HCEC 1CT (cell line): ENCODE measurements around the gene BCAN.
A peak's percentile ranks its signal among the peaks of the same experiment; 100 is the strongest.

ENCODE experiments used
- DNase-seq: peaks from one replicate; pipeline ENCODE4 v3.0.0-alpha.2; 2017

BCAN gene

DNA sequence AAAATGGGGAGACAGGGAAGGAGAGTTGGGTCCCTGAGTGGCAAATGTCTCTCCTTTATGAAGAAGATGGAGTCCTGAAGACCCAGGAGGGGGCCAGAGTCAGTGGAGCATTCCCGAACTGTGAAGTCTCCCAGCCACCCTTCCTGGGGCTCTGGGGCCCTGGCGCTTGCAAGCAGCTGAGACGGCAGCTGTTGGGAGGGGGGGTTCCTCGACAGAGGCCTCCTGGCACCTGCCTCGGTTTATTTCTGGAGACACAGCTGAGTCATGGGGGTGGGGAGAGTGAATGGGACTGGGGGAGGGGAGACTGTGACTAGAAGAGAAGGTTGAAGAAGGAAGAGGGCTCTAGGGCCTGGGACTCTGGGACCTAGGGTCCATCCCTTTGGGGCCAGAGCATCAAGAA lies 21.3 kb downstream of the BCAN start:
- DNase-seq: peak; percentile 28

DNA sequence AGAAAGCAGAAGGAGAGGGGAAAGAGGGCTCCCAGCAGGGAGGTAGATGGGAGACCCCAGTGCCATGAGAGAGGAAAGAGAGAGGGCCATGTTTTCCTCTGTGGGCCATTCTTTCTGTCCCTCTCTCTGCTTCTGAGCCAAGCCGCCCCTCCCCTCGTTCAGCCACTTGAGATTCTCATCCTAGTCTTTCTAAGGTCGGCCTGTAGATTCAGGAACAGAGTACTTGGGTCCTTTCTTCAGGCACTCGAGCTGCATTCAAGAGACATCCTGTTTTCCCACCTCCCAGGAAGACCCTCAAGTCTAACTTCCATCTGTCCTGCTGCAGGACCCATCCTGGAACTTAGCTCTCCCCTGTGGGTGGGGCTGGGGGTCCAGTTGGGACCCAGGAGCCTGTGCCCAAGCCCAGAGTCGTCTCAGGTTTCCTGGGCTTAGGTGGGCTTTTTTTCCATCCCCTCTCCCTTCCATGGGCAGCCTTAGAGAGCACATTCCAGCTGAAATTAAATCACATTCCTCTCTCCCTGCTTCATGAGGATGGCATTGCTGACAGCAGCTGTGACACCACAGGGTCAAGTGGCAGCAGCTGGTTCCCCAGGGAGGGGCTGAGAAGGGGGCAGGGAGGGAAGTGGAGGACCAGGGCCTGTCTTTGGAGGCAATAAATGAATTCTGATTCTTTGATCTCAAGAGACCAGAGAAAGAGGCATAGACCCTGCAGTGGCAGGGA lies 22.3 kb downstream of the BCAN start:
- DNase-seq: peak; percentile 55

DNA sequence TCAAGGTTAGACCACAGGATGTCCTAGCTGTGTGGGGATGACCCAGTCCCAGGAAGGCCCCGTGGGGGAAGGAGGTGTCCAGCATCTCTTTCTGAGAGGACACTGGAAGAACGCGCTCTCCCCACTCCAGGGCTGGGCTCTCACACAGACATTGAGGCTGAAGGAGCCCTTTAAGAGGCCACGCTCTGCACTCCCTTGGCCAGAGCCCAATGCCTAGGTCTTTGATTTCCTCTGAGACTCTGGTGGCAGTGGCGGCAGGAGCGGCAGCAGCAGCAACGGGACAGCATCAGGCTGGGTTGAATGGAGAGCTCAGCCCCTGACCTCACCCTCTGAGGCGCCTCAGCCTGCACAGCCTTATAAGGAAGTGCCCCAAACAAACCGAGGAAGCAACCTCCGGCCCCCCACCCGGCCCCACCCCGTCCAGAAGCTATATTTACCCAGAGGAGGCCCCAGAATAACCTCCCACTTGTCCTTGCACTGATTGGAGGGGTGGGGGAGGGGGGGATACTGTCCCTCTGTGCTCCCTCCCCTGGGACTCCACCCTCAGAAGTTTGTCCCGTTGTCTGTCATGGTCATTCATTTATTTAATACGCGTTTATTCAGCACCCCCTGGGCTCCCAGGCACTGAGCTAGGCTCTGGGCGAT lies 23.0 kb downstream of the BCAN start:
- DNase-seq: peak; percentile 45

DNA sequence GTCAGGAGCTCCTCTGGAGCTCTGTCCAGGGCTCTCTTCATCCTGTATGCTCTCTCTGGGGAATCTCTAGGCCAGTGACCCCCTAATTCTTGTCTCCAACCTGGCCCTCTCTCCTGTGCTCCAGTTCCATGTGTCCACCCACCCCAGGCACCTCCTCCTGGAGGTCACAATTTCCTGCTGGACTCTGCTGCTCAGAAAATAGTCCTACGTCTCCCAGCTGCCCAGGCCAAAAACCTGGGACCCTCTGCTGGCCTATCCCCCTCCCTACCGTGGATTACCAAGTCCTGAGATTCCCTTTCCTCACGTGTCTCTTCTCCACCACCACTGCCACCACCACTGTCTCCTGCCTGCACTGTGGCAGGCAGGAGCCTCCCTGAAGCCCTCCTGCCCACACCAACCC lies 23.6 kb downstream of the BCAN start:
- no peak for DNase-seq

DNA sequence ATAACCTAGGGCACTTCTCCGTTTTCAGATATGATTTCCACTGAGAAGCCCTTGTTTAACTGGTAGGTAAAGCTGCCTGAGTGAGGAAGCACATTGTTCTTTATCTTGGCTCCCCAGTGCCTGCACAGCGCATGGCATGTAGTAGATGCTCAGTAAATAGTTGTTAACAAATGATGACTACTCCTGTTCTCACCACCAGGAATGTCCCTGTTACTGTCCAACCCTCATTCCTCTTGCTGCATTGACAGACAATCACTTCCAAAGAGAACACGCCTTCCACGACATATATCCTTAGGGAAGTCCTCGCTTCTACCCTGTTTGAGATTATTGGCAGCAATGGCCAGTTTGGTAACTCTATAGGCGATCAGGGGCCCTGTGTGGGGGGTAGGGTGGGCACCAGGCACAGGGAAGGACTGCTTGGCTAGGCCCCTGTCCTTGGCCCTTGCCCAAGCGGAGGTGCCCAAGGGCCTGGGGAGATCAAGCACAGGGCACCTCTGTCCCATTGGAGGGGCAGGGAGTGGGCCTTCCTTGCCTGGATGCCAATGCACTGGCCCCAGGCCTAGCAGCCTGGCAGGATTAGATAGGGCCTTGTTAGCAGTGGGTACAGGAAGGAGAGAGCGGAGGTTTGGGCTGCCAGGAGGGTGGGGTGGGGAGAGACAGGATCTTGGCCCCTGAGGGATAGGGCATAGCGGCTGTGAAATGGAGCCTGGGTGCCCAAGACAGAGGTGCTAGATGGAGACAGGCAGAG lies 25.1 kb downstream of the BCAN start:
- no peak for DNase-seq

DNA sequence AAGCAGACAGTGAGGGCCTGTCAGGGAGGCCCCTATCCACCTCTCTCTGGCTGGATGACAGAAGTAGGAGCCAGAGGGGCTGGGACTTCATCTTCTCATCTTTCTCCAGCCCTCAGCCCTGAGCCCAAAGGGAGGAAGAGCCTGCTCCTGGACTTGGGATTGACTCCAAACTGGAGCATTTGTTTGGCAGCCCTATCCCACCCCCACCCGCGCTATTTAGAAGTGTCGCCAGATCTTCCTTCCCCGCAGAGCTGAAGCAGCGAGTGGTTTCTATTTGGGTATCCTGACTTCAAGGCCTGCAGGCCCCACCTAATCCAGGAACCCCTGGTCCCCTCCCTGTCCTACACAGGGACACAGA lies 25.7 kb downstream of the BCAN start:
- DNase-seq: no peak

DNA sequence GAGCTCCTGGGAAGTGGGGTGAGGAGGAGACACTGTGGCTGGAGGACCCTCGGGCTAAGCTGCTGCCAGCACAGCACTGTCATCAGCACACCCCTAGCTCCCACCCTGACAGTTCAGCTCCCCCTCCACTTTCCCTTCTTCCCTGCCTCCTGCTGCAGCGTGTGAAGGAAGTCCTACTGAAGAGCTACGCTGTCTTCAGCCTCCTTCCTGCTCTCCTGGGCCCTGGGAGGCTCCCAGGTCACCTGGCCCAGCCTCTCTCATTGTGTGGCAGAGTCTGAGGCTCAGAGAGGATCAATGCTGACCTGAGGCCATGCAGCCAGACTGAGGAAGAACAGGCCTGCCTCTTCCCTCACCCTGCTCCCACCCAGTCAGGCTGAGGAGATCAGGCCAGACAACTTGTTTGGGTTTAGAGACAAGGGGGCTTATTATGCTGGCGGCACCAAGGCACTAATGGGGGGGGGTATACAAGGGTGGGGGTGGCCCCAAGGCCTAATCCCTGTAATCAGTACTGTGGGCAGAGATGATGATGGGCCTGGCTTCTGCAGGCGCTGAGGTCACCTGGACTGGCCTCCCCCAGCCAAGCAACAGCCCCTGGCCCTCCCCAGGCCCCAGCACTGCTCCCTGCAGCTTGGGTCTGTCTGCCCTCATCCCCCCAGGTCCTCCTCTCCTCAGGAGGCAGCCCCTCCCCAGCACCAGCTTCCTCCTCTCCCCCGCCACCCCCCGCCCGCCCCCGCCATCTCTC lies 26.2 kb downstream of the BCAN start:
- no peak for DNase-seq

DNA sequence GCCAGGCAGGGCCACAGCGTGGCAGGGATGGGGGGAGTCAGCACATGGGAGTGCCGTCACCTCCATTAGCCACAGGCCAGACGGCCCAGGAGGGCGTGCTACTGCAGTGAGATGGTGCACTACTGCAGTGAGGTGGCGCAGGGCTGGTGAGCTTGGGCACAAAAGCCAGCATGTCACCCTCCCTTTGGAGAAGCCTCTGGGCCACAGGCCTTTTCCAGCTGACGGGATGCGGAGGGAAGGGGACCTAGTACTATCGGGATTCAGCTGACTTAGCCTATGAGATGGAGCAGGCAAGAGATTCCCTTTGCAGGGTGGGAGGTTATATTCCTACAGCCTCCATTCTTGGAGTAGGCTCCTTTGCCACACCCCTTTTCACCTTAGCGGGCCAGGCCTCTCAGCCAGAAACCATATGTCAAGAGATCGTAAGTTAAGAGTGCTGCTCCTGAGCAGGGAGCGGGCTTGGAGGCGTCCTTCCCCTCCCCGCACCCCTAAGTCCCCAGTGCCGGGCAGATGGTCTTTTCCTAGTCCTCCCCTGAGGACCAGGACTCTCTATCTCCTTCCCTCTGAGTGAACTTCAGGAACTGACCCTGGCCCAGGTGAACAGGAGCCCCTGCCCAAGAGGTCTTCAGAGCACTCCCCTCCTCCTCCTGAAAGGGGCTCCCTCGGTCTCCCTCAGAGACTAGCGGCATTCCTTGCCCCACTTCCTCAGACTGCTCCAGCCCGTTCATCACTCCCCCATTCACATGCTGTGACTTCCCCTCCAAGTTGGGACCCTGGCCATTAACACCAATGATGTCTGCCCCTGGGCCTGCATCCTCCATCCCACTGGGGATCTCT lies 27.1 kb downstream of the BCAN start:
- no peak for DNase-seq

DNA sequence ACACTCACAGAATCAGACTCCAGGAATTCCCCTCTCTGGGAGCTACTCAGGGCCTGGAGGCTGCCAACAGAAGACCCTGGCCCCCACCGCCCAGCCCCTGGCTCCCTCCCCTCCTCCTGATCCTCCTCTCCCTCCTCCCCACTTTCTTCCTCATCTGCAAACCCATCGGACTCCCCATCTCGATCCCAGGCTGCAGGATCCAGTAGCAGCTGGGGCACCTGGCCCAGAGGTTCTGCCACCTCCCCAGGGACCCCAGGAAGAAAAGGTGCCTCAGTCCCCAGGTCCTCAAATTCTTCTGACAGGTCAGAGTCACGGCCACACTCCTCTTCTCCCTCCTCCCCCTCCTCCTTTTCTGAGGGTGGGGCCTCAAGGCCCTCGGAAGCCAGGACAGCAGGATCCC lies 27.9 kb downstream of the BCAN start:
- no peak for DNase-seq

DNA sequence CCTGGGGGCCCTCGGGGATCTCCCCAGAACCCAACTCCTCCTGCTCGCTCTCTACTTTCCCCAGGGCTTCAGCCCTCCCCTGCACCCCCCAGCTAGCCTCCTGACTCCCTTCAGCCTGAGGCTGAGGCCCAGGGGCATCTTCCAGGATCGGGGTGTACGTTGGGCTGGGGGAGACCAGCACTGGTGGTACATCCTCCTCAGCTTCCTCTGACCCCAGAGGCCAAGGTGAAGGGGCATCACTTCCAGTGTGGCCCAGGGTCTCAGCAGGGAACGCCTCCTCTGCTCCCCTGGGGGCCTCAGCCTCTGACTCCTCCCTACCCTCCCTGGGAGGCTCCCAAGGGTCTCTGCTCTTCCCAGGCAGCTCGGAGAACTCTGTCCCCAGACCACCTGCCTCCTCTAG lies 28.4 kb downstream of the BCAN start:
- DNase-seq: no peak

DNA sequence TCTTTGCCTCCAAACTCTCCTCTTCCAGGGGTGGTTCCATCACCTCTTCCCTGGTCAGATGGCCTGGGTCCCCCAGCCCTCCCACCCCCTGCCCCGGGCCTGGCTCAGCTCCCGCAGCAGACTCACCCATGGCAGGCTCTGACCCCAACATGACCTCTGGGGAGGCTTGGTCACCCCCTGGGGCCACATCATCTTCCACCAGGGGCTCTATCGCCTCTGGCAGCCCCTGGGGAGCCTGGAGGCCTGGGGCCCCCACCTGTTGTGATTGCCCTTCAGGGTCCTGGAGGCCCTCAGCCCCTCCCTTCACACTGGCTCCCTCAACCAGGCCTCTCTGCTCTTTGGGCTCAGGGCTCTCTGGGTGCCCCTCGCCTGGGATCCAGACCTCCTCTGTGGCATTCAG lies 28.9 kb downstream of the BCAN start:
- DNase-seq: no peak

DNA sequence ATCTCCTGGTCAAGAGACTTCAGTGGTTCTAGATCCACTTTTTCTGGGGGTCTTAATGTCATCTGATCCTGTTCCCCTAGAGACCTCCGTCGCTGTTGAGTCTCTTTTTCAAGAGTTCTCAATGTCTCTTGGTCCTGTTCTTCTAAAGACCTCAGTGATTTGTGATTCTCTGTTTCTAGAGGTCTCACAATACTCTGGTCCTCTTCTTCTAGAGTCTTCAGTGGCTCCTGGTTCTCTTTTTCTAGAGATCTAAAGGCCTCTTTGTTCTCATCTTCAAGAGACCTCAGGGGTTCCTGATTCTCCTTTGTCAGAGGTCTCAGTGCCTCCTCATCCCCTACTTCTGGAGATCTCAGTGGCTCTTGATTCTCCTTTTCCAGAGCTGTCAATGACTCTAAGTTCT lies 29.9 kb downstream of the BCAN start:
- no peak for DNase-seq

DNA sequence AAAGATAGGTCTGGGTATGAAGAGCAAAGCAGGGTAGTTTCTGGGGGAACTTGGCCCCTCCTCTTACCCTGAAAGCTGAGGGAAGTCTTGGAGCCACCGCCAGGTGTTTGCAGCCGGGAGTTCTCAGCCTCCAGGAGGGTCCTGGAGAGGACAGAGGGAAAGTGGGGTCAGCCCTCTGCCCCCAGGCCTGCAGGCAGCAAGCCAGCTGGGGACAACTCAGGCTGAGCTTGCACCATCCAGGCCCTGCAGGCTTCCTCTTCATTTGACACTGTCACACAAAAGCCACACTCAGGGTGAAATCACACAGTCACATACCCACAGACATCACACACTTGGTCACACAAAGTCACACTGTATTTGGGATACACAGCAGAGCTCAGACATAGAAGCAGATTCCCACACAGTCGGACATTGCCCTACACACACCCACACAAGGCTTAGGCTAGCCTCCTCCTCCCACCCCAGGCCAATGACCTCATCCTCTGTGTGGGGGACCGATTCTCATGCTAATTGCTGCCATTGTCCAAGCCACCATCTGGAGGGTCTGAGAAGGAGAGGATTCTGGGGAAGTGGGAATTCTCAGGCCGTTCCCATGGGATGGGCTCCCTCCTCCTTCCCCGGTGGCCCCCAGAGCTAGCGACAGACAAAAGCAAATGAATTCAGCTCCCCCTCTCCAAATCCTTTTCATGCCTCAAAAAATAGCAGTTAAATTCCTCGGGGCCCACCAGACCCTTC lies 31.6 kb downstream of the BCAN start:
- DNase-seq: no peak

DNA sequence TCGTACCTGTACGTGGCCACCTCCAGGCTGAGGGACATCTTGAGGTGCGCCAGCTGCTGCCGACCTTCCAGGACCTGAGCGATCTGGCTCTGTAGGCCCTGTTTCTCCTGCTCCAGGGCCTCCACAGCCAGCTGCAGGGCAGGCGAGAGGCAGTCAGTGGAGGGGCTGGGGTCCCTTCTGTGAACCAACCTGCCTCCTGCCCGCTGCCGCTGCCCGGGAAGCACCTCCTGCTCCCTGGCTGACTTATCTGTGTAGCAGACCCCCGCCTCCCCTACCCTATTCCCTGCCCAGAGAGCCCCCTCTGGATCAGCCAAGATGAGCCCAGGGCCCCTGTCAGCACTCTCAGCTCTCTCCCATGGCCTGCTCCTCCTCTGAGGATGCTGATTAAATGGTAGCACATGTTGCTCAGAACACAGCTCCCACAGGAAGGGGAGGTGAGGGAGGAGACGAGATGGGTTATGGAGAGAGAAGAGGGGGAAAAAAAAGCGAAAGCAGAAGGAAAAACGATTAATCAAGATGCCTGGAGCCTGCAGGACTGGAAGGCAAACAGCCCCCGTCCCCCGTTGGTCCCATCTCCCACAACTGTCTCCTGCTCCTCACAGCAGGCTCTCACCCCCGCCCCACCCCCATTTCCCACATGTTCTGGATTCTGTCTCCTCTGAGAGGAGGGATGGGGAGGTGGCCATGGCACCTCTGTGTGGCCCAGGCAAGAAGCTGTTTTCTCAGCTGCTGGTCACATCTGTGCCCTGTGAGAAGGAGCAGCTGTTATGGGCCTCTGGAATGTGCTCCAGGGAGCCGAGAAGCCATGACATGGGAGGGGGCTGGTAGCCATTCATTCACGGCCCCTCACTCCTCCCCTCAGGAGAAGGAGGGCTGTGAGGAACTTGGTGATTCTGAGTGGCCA lies 33.5 kb downstream of the BCAN start:
- no peak for DNase-seq

DNA sequence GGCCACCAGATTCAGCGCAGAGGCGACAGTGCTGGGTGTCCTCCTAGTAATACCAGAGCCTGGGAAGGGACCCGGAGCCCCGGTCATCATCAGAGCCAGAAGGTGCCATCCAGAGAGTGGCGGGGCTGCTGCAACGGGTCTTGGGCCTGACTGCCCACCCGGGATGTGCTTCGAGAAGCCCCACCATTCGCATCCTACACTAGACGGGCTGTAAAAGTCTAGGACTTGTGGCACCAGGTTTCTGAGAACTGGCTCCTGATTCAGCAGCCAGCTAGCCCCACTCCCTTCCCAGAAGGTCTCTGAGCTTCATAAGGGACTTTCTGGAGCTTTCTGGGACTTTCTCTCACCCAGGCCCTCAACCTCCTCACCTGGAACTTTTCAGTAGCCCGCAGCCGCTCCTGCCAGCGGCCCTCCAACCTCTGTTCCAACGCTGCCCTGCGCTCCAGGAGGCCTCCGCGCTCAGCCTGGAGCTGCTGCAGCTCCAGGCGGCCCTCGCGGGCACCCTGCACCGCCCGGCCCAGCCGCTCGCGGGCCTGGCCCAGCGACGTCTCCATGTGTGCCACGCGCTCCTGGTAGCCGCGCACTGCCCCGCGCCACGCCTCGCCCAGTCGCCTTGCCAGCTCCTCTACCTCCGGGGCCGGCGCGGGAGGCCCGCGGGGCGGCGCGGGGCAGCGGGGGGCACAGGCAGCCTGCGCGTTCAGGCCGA lies 34.4 kb downstream of the BCAN start:
- DNase-seq: no peak

DNA sequence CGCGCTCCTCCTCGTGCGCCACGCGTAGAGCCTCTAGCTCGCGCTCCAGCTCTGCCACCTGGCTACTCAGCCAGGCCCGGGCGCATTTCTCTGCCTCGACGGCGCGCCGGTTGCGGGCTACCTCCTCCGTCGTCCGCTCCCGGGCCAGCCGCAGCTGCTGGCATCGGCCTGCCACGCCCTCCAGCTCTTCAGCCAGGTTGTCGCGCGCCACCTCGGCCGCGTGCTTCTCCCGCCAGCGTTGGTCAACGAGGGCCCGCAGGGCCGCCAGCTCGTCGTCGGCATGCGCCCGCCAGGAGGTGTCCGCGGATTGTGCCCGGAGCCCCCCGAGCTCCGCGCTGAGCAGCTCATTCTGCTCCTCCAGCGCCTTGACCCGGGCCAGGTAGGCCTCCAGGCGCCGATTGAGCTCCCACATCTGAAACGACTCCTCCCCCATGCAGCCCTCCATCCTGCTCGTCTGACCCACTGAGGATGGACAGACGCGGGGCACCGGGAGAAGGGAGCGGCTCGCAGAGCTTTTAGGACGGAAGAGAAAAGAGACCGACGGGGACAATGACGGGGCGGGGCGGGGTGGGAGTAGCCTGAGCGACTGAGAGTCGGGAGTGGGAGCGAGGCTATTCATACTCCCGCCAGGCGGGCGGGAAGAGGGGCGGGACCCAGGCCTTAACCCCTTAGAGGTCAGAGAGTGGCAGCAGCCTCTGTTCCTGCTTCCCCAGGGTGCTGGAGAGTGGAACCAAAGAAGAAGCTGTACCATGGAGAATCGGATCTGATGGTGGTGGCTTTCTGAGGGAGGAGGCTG lies 35.1 kb downstream of the BCAN start, which contains the start of gene NES:
TSS of gene NES (minus strand) at position 588 of the 796 bp plus-strand sequence. CDS start at position 445, 143 bp downstream.
- DNase-seq: peak; percentile 11

DNA sequence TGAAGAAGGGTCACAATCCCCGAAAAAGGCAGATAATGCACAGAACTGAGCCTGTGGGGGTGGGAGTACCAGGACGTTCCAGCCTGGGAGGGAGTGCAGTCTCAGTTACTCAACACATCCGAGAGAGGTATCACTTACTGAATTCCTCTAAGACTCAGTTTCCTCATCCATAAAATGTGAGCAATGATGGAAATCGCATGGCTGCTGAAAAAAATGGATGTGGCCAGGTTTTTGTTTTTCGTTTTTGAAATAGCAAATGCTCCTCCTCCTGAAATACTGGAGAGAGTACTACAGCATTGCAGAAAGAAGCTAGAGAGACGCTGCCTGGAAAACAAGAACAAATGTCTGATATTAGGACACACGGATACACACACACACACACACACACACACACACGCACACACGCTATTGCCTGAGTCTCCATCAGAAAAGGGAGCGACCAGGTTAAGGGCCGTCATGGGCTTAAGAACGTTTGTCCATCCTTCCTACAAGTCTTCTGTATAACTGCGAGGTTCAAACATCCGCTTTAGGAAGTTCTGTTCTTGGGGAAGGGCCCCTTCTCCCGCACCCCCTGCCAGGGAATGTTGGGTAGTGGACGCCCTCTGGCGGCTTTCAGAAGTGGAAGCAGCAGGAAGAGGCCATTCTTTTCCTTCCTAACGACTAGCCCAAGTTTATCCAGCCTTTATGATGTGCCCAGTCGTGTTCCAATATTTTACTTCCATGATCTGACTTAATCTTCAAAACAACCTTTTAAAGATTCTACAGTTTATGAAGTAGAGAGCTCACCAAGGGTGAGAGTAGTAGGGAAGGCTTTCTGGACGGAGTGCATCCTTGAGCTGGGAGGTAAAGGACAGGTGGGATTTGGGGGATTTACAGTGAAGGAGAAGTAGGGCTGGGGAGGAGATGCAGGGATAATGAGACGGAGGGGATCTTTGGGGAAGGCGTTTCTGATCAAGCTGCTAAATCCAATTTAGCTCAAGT lies 36.0 kb downstream of the BCAN start:
- DNase-seq: peak; percentile 64

DNA sequence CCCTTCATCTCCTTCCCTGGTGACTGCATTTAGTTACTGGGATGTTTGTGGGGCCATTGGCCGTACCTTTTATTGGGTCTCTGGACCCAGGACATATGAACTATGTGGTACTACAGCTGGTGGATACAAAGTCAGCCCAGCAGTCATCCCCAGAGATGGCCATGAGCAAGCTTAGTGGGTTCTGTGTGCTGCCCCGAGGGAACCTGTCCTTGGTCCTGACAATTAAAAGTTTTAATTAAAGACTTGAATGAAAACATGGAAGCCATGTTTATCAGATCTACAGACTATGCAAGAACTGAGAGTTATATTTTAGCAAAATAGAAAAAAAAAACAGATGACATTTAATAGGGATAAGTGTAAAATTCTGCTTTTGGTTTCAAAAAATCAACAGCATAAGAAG lies 38.1 kb downstream of the BCAN start:
- DNase-seq: no peak
